ENCODE measurements around the gene CHID1. TPM values are rescaled to one million over a fixed set of nuclear protein-coding genes. Genes with fewer than 3 reads are reported as not detected.
A peak's percentile ranks its signal among the peaks of the same experiment; 100 is the strongest.

Gene CHID1
- total and polyA plus RNA-seq, 9 of the 15 experiments (the other 6 are each of a cell fraction or from before 2014, with no cell fraction given) = 15.1 to 108 (median 39.8) TPM

GRCh38 chr11:908273-908672, 2.3 kb downstream of the CHID1 start (continued):
- TF ChIP-seq MNT (conservative IDR thresholded peaks at IDR 0.05) (0 out of 4 replicates have a peak, but pooled peaks of 1 of the 2 experiments have one; percentile 12), EGR1 (conservative IDR thresholded peaks at IDR 0.05) (no peak), U2AF2 (optimal IDR thresholded peaks at IDR 0.05; ENCODE audit: low read depth, low read length) (no peak), HNRNPL (IDR thresholded peaks at IDR 0.05; ENCODE audit: low read depth, low read length) (no peak), SIX5 (IDR thresholded peaks at IDR 0.05; ENCODE audit: borderline replicate concordance in 1 of 2, insufficient read depth in 1 of 2, low read depth in 1 of 2, low read length in 2 of 2) (no peak), EHMT2 (IDR thresholded peaks at IDR 0.05) (peak; percentile 88), MAFK (IDR thresholded peaks at IDR 0.05; ENCODE audit: low read length) (peak; percentile 41; the same call in 1 of the 2 replicates), FOXA1 (IDR thresholded peaks at IDR 0.05; ENCODE audit: borderline replicate concordance) (no peak), CBFA2T3 (IDR thresholded peaks at IDR 0.05) (peak; percentile 77), ZNF609 (CRISPR knock-in tag; IDR thresholded peaks at IDR 0.05; ENCODE audit: borderline replicate concordance) (no peak), RBM14 (IDR thresholded peaks at IDR 0.05; ENCODE audit: borderline replicate concordance, insufficient read depth, low read depth, low read length) (no peak), CTBP1 (IDR thresholded peaks at IDR 0.05; ENCODE audit: borderline replicate concordance) (no peak), TSHZ1 (CRISPR knock-in tag; IDR thresholded peaks at IDR 0.05) (no peak), E2F8 (IDR thresholded peaks at IDR 0.05; ENCODE audit: low read depth, partially characterized antibody) (no peak), ZNF24 (IDR thresholded peaks at IDR 0.05) (no peak), CCAR2 (IDR thresholded peaks at IDR 0.05; ENCODE audit: low read depth, low read length) (no peak)
